Astrocyte (in vitro differentiated cells and primary cell): ENCODE measurements around the gene UBE2G1.

ENCODE experiments used
- CTCF ChIP-seq: IDR thresholded peaks from 2 replicates; pipeline ENCODE4 v1.5.1; 2011; ENCODE audit warnings: low read depth, mild to moderate bottlenecking, inconsistent platforms, low read length, moderate library complexity; ENCODE audit not compliant: insufficient read depth
- EZH2 ChIP-seq: IDR thresholded peaks from 2 replicates; pipeline ENCODE4 v1.6.1; 2012; ENCODE audit warnings: mild to moderate bottlenecking, low read length, inconsistent platforms; ENCODE audit not compliant: insufficient read depth

GRCh38 chr17:4345581-4346252 is 20.8 kb downstream of the UBE2G1 start:
- TF ChIP-seq CTCF (no peak), EZH2 (no peak)
